HepG2 (cell line): Measurements from ENCODE around the gene OBSL1. TPM values are rescaled to one million over a fixed set of nuclear protein-coding genes. Genes with fewer than 3 reads are reported as not detected.
A peak's percentile ranks its signal among the peaks of the same experiment; 100 is the strongest.

Experiments used
- EP300 ChIP-seq, 3 experiments: sonication (generic) in 1 of 3; formaldehyde crosslinking in 1 of 3; IDR thresholded peaks; 2 replicates each; pipeline versions ENCODE4 v1.5.1 to v1.6.1; 2011 to 2020; ENCODE audit warnings: low read depth in 2 of 3, low read length in 2 of 3, borderline replicate concordance in 1 of 3, improper control_type of control experiment in 1 of 3, mild to moderate bottlenecking in 1 of 3, missing genetic modification reagents in 1 of 3, moderate library complexity in 1 of 3
- FIP1L1 ChIP-seq: fragments of 200-400 bp; formaldehyde crosslinking; IDR thresholded peaks from 2 replicates; pipeline ENCODE4 v1.6.1; 2018; ENCODE audit warnings: low read depth, mild to moderate bottlenecking, low read length, moderate library complexity, borderline replicate concordance; ENCODE audit not compliant: insufficient read depth
- HMG20A ChIP-seq: IDR thresholded peaks from 2 replicates; pipeline ENCODE4 v1.6.1; 2016; ENCODE audit warnings: borderline replicate concordance
- HOXA5 ChIP-seq: sonication (generic); formaldehyde crosslinking; IDR thresholded peaks from 2 replicates; pipeline ENCODE4 v1.4.0; 2020; ENCODE audit warnings: missing genetic modification reagents
- HOXD1 ChIP-seq: sonication (generic); formaldehyde crosslinking; IDR thresholded peaks from 2 replicates; pipeline ENCODE4 v1.5.0; 2020; ENCODE audit warnings: missing genetic modification reagents
- KDM2A ChIP-seq: sonication (generic); formaldehyde crosslinking; IDR thresholded peaks from 2 replicates; pipeline ENCODE4 v1.4.0; 2020; ENCODE audit warnings: low read depth, missing genetic modification reagents, borderline replicate concordance
- KDM4B ChIP-seq: sonication (generic); formaldehyde crosslinking; IDR thresholded peaks from 2 replicates; pipeline ENCODE4 v1.4.0; 2020; ENCODE audit warnings: missing genetic modification reagents
- KLF13 ChIP-seq: sonication (generic); formaldehyde crosslinking; IDR thresholded peaks from 2 replicates; pipeline ENCODE4 v1.4.0; 2020; ENCODE audit warnings: mild to moderate bottlenecking, missing genetic modification reagents
- MAFG ChIP-seq: sonication (generic); formaldehyde crosslinking; IDR thresholded peaks from 2 replicates; pipeline ENCODE4 v1.5.1; 2020; ENCODE audit warnings: mild to moderate bottlenecking, missing genetic modification reagents
- NCOA2 ChIP-seq: sonication (generic); formaldehyde crosslinking; IDR thresholded peaks from 2 replicates; pipeline ENCODE4 v1.8.0; 2022; ENCODE audit warnings: inconsistent platforms
- NFE2L1 ChIP-seq: sonication (generic); formaldehyde crosslinking; IDR thresholded peaks from 2 replicates; pipeline ENCODE4 v1.4.0; 2020; ENCODE audit warnings: missing genetic modification reagents, mild to moderate bottlenecking, borderline replicate concordance
- NR2F6 ChIP-seq, 2 experiments: IDR thresholded peaks; 2 replicates each; pipeline ENCODE4 v1.6.1; 2016; ENCODE audit warnings: antibody characterized with exemption in 1 of 2, mild to moderate bottlenecking in 1 of 2
- PHB2 ChIP-seq: fragments of 450-650 bp; IDR thresholded peaks from 2 replicates; pipeline ENCODE4 v1.6.1; 2018; ENCODE audit not compliant: partially characterized antibody
- RELA ChIP-seq: sonication (generic); formaldehyde crosslinking; IDR thresholded peaks from 2 replicates; pipeline ENCODE4 v1.4.0; 2020; ENCODE audit warnings: missing genetic modification reagents
- STAG1 ChIP-seq: sonication (generic); formaldehyde crosslinking; IDR thresholded peaks from 2 replicates; pipeline ENCODE4 v1.4.0; 2020; ENCODE audit warnings: missing genetic modification reagents
- TBX2 ChIP-seq: sonication (generic); formaldehyde crosslinking; IDR thresholded peaks from 2 replicates; pipeline ENCODE4 v1.5.0; 2020; ENCODE audit warnings: missing genetic modification reagents, mild to moderate bottlenecking, borderline replicate concordance
- ZBTB7A ChIP-seq: sonication (generic); formaldehyde crosslinking; IDR thresholded peaks from 2 replicates; pipeline ENCODE4 v1.8.0; 2022; ENCODE audit warnings: mild to moderate bottlenecking, missing genetic modification reagents
- ZMYM4 ChIP-seq: sonication (generic); formaldehyde crosslinking; IDR thresholded peaks from 2 replicates; pipeline ENCODE4 v1.8.1; 2023; ENCODE audit warnings: mild to moderate bottlenecking, missing genetic modification reagents
- ZNF431 ChIP-seq: sonication (generic); formaldehyde crosslinking; IDR thresholded peaks from 2 replicates; pipeline ENCODE4 v1.9.0; 2022; ENCODE audit warnings: missing genetic modification reagents, low read depth, mild to moderate bottlenecking, borderline replicate concordance
- ZNF547 ChIP-seq: sonication (generic); formaldehyde crosslinking; IDR thresholded peaks from 2 replicates; pipeline ENCODE4 v1.5.1; 2020; ENCODE audit warnings: mild to moderate bottlenecking, missing genetic modification reagents
- ZNF557 ChIP-seq: sonication (generic); formaldehyde crosslinking; IDR thresholded peaks from 2 replicates; pipeline ENCODE4 v1.4.0; 2020; ENCODE audit warnings: missing genetic modification reagents
- ZNF563 ChIP-seq: sonication (generic); formaldehyde crosslinking; IDR thresholded peaks from 2 replicates; pipeline ENCODE4 v1.8.0; 2022; ENCODE audit warnings: mild to moderate bottlenecking, moderate library complexity, missing genetic modification reagents
- ZNF589 ChIP-seq: sonication (generic); formaldehyde crosslinking; conservative IDR thresholded peaks from 2 replicates; pipeline ENCODE4 v1.8.0; 2022; ENCODE audit warnings: mild to moderate bottlenecking, moderate library complexity, missing genetic modification reagents
- ZNF768 ChIP-seq: sonication (generic); formaldehyde crosslinking; IDR thresholded peaks from 2 replicates; pipeline ENCODE4 v1.4.0; 2020; ENCODE audit warnings: missing genetic modification reagents
- polyA plus RNA-seq, 8 experiments: library from polyadenylated mRNA; depleted of rRNA in 3 of 8; stranded (reverse) in 7 of 8; unstranded in 1 of 8; fragments of >200 nt; fragmentation: Illumina TruSeq in 4 of 8; extraction: Trizol in 4 of 8; gene quantifications; 2 replicates each; pipeline versions ENCODE4 v1.2.1 to v1.2.3, GENCODE V29; 2011 to 2016; ENCODE audit warnings: low read depth in 4 of 8, missing spikeins in 1 of 8, mixed read lengths in 1 of 8; ENCODE audit not compliant: insufficient read depth in 1 of 8
- total RNA-seq, 5 experiments: library from RNA; depleted of rRNA; stranded (reverse); fragments of >200 nt; fragmentation: Illumina TruSeq; extraction: Trizol; gene quantifications; 2 replicates each; pipeline ENCODE4 v1.2.3, GENCODE V29; 2016; ENCODE audit warnings: low read depth in 1 of 5
- TF ChIP-seq, protein P1 (sequence below): IDR thresholded peaks from 2 replicates; pipeline ENCODE4 v1.6.1; 2016; ENCODE audit warnings: low read depth, missing genetic modification reagents, missing compliant biosample characterization
- TF ChIP-seq, protein P2 (sequence below): sonication (generic); formaldehyde crosslinking; IDR thresholded peaks from 2 replicates; pipeline ENCODE4 v1.8.1; 2023; ENCODE audit warnings: missing genetic modification reagents, inconsistent platforms, borderline replicate concordance

Gene OBSL1
- total and polyA plus RNA-seq, 2 of the 13 experiments (the other 11 are each of a cell fraction or from before 2014, with no cell fraction given), result 86.7 to 218 TPM

DNA sequence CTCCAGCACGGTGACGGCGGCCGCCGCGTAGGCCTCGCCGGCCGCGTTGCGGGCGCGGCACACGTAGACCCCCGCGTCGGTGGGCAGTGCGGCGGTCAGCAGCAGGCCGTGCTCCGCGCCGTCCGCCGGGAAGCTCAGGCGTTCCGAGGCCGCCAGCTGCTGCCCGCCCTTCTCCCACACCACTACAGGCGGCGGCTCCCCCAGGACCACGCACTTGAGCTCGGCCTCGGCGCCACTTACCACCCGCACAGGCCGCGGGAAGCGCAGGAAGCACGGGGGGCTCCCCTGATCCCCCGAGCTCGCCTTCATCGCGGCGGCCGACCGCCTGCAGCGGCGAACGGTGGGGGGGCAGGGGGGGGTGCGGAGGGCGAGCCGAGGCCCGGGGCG is 422 bp downstream of the OBSL1 start (continued):
- TF ChIP-seq KDM2A (peak; percentile 14; the same call in 1 of the 2 replicates), NCOA2 (no peak), ZNF563 (CRISPR knock-in tag) (peak; percentile 68), HOXD1 (no peak), NR2F6 (IDR thresholded peaks at IDR 0.05) (no peak), NR2F6 (CRISPR knock-in tag; IDR thresholded peaks at IDR 0.05) (no peak), MAFG (CRISPR knock-in tag) (no peak), EP300 (IDR thresholded peaks at IDR 0.05; ENCODE audit: low read depth in 2 of 2, low read length in 2 of 2) (no peak), EP300 (CRISPR knock-in tag; IDR thresholded peaks at IDR 0.05; ENCODE audit: borderline replicate concordance) (no peak), ZMYM4 (CRISPR knock-in tag) (no peak), KDM4B (CRISPR knock-in tag) (no peak), HMG20A (CRISPR knock-in tag) (no peak), ZNF547 (CRISPR knock-in tag) (no peak), KLF13 (no peak), ZNF431 (CRISPR knock-in tag) (no peak), HOXA5 (peak; percentile 50; the same call in 1 of the 2 replicates), ZNF589 (CRISPR knock-in tag) (no peak), PHB2 (no peak), NFE2L1 (CRISPR knock-in tag) (no peak), ZBTB7A (CRISPR knock-in tag) (peak; percentile 7; the same call in 1 of the 2 replicates), STAG1 (0 out of 2 replicates have a peak, but pooled peaks have one; percentile 1), RELA (CRISPR knock-in tag) (no peak), FIP1L1 (no peak), TBX2 (no peak), ZNF557 (CRISPR knock-in tag) (no peak), ZNF768 (CRISPR knock-in tag) (no peak)
- TF ChIP-seq, protein P1, sequence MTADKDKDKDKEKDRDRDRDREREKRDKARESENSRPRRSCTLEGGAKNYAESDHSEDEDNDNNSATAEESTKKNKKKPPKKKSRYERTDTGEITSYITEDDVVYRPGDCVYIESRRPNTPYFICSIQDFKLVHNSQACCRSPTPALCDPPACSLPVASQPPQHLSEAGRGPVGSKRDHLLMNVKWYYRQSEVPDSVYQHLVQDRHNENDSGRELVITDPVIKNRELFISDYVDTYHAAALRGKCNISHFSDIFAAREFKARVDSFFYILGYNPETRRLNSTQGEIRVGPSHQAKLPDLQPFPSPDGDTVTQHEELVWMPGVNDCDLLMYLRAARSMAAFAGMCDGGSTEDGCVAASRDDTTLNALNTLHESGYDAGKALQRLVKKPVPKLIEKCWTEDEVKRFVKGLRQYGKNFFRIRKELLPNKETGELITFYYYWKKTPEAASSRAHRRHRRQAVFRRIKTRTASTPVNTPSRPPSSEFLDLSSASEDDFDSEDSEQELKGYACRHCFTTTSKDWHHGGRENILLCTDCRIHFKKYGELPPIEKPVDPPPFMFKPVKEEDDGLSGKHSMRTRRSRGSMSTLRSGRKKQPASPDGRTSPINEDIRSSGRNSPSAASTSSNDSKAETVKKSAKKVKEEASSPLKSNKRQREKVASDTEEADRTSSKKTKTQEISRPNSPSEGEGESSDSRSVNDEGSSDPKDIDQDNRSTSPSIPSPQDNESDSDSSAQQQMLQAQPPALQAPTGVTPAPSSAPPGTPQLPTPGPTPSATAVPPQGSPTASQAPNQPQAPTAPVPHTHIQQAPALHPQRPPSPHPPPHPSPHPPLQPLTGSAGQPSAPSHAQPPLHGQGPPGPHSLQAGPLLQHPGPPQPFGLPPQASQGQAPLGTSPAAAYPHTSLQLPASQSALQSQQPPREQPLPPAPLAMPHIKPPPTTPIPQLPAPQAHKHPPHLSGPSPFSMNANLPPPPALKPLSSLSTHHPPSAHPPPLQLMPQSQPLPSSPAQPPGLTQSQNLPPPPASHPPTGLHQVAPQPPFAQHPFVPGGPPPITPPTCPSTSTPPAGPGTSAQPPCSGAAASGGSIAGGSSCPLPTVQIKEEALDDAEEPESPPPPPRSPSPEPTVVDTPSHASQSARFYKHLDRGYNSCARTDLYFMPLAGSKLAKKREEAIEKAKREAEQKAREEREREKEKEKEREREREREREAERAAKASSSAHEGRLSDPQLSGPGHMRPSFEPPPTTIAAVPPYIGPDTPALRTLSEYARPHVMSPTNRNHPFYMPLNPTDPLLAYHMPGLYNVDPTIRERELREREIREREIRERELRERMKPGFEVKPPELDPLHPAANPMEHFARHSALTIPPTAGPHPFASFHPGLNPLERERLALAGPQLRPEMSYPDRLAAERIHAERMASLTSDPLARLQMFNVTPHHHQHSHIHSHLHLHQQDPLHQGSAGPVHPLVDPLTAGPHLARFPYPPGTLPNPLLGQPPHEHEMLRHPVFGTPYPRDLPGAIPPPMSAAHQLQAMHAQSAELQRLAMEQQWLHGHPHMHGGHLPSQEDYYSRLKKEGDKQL, result no peak
- TF ChIP-seq, protein P2, sequence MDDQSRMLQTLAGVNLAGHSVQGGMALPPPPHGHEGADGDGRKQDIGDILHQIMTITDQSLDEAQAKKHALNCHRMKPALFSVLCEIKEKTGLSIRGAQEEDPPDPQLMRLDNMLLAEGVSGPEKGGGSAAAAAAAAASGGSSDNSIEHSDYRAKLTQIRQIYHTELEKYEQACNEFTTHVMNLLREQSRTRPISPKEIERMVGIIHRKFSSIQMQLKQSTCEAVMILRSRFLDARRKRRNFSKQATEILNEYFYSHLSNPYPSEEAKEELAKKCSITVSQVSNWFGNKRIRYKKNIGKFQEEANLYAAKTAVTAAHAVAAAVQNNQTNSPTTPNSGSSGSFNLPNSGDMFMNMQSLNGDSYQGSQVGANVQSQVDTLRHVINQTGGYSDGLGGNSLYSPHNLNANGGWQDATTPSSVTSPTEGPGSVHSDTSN, result no peak
